Measurements from ENCODE around the gene PDHX. TPM values are rescaled to one million over a fixed set of nuclear protein-coding genes. Genes with fewer than 3 reads are reported as not detected.
"Not testable (repeated sequence)": the region's sequence is repeated elsewhere in the genome, so short reads cannot be mapped to it uniquely, and the experiment has no call there.

Gene PDHX
- total and polyA plus RNA-seq, 8 donors = 7.2 to 21.2 (median 13.9) TPM

GRCh38 chr11:34890812-34891211, 25.6 kb upstream of the PDHX start:
- 24 to 26% methylated on average over 1 of the region's 1 CpG for WGBS, 2 donors
- DNase-seq (no peak), FAIRE-seq (peak; percentile 59), ATAC-seq (peak in 3 of 4 donors; percentile 80 to 84 (median 82))
- H3K27ac ChIP-seq = no peak overlapping the region
- H3K4me3 ChIP-seq = no peak overlapping the region
- TF ChIP-seq, protein P1, sequence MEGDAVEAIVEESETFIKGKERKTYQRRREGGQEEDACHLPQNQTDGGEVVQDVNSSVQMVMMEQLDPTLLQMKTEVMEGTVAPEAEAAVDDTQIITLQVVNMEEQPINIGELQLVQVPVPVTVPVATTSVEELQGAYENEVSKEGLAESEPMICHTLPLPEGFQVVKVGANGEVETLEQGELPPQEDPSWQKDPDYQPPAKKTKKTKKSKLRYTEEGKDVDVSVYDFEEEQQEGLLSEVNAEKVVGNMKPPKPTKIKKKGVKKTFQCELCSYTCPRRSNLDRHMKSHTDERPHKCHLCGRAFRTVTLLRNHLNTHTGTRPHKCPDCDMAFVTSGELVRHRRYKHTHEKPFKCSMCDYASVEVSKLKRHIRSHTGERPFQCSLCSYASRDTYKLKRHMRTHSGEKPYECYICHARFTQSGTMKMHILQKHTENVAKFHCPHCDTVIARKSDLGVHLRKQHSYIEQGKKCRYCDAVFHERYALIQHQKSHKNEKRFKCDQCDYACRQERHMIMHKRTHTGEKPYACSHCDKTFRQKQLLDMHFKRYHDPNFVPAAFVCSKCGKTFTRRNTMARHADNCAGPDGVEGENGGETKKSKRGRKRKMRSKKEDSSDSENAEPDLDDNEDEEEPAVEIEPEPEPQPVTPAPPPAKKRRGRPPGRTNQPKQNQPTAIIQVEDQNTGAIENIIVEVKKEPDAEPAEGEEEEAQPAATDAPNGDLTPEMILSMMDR (IDR thresholded peaks at IDR 0.05) = peak in 3 of 4 donors; percentile 15 to 29 (median 28)
- no peaks in the 10 kb centered on the region for H3K27me3 ChIP-seq
- no peaks in the 10 kb centered on the region for H3K36me3 ChIP-seq
- intact Hi-C loops (cut with DNase I) = loop anchor here in 1 of 3 donors (10.0 kb wide), 1 partner anchor 306 kb away; no protein-coding TSS in a partner anchor
- H3K4me1 ChIP-seq = peaks cover 7 to 16% (median 10%) of the 10 kb centered on the region in 3 donors
- no peaks in the 10 kb centered on the region for H3K9me3 ChIP-seq

GRCh38 chr11:34891611-34892010, 24.8 kb upstream of the PDHX start:
- H3K9me3 ChIP-seq = no peaks in the 10 kb centered on the region

DNA sequence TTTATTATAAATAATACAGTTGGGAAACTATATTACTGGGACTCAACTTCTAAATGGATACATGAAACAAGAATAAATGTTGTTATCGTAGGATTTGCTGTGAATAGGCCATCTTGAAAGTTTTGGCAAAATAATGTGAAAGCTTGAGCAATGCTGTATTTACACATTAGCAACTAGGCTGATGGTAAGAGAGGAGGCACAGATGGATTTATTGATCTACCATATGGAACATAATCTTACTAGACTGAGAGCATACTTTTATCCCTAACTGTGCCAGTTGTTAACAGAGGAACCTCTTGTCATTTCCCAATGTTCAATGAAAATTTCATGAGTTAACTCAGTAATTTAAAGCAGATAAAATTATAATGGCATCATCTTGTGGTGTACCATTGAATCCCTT, 23.0 kb upstream of the PDHX start:
- H3K27ac ChIP-seq = no peak overlapping the region
- FAIRE-seq = no peak
- 61 to 74% methylated on average over 1 of the region's 1 CpG for WGBS, 2 donors
- H3K36me3 ChIP-seq = no peaks in the 10 kb centered on the region
- TF ChIP-seq, protein P1 (IDR thresholded peaks at IDR 0.05) = no peak
- DNase-seq = no peak
- H3K4me1 ChIP-seq = peaks cover 0 to 8% (median 4%) of the 10 kb centered on the region in 3 donors
- H3K9me3 ChIP-seq = no peaks in the 10 kb centered on the region
- H3K27me3 ChIP-seq = no peaks in the 10 kb centered on the region
- ATAC-seq = no peak
- intact Hi-C loops (cut with DNase I) = loop anchor here in 1 of 3 donors (10.0 kb wide), 1 partner anchor 309 kb away; no protein-coding TSS in a partner anchor
- H3K4me3 ChIP-seq = no peak overlapping the region

More at GRCh38 chr11:34891611-34892010, 24.8 kb upstream of the PDHX start:
- intact Hi-C loops (cut with DNase I) = loop anchor here in 1 of 3 donors (10.0 kb wide), 1 partner anchor 307 kb away; no protein-coding TSS in a partner anchor
- Histone ChIP-seq H3K4me3 (no peak overlapping the region), H3K27ac (no peak overlapping the region), H3K4me1 (peaks cover 7 to 16% (median 10%) of the 10 kb centered on the region in 3 donors), H3K27me3 (no peaks in the 10 kb centered on the region), H3K36me3 (no peaks in the 10 kb centered on the region)
- DNase-seq (no peak), ATAC-seq (no peak), FAIRE-seq (no peak)
- 59 to 60% methylated on average over 3 of the region's 3 CpGs for whole genome bisulfite sequencing, 2 donors
- TF ChIP-seq, protein P1 (IDR thresholded peaks at IDR 0.05) = no peak

GRCh38 chr11:34896191-34896590, 20.2 kb upstream of the PDHX start:
- H3K4me3 ChIP-seq, DNase-seq, FAIRE-seq, H3K36me3 ChIP-seq, H3K27ac ChIP-seq, ATAC-seq, H3K9me3 ChIP-seq, H3K4me1 ChIP-seq, H3K27me3 ChIP-seq: not testable (repeated sequence)
- WGBS, 2 donors = 91 to 98% methylated on average over 3 of the region's 3 CpGs
- intact Hi-C loops (cut with DNase I) = loop anchor here in 2 of 3 donors (5.0 to 10.0 kb wide), 2 partner anchors 309 to 311 kb away; no protein-coding TSS in a partner anchor

DNA sequence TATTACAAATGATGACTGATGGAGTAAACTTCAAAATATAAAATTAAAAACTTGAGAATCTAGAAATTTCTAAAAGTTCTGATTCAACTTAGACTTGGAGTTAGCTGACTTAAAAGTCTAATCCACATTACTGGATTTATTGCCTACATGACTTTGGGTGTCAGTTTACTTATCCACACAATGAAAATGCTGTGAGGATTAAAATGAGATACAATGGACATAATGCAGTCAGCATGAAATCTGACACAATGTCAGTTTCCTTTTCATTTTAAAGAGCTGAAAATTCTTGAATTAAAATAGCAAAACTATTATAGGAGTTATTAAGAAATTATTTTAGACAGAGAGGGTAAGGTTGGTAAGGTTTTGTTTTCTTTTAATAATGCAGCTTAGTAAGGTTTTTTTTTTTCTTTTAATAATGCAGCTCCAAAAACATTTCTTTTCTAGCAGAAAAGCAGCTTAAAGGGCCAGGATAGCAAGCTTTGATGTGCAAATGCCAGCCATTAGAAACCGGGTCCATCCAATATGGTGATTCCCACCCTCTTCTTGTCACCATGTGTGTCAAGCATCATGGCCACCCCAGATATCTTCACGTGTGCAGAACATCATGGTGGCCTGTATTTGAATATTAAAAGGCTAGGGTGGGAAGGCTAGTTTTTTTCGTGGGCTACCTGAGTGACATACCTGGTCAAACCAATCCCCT, 19.1 kb upstream of the PDHX start:
- Histone ChIP-seq H3K27ac (no peak overlapping the region), H3K4me3 (no peak overlapping the region), H3K27me3 (no peaks in the 10 kb centered on the region), H3K4me1 (no peaks in the 10 kb centered on the region), H3K9me3 (peaks cover 0 to 7% (median 0%) of the 10 kb centered on the region in 4 donors), H3K36me3 (no peaks in the 10 kb centered on the region)
- intact Hi-C loops (cut with DNase I) = loop anchor here in 2 of 3 donors (5.0 to 10.0 kb wide), 2 partner anchors 310 to 313 kb away; no protein-coding TSS in a partner anchor
- FAIRE-seq (no peak), ATAC-seq (no peak), DNase-seq (no peak)
- 93 to 95% methylated on average over 3 of the region's 3 CpGs for WGBS, 2 donors
- TF ChIP-seq, protein P1 (IDR thresholded peaks at IDR 0.05) = no peak

All from pancreas (tissue), 10 donors.